Esophagus squamous epithelium (tissue), 4 donors: ENCODE measurements around the gene TTC3.
"Not testable (repeated sequence)": the region's sequence is repeated elsewhere in the genome, so short reads cannot be mapped to it uniquely, and the experiment has no call there.

Experiments
- CTCF ChIP-seq, 6 experiments: fragments of 450-650 bp in 4 of 6; fragments of 200-600 bp in 2 of 6; sonication (generic) in 2 of 6; IDR thresholded peaks; one replicate each; pipeline ENCODE4 v1.5.1; 2016 to 2019; ENCODE audit warnings: antibody characterized with exemption in 6 of 6, mild to moderate bottlenecking in 4 of 6, moderate library complexity in 4 of 6
- POLR2A ChIP-seq, 4 donors: fragments of 450-650 bp; IDR thresholded peaks; one replicate each; pipeline ENCODE4 v1.6.1; 2017; ENCODE audit warnings: antibody characterized with exemption in 4 of 4, mild to moderate bottlenecking in 4 of 4, moderate library complexity in 3 of 4

- not testable (repeated sequence) for TF ChIP-seq CTCF, POLR2A (IDR thresholded peaks at IDR 0.05)
Measured at GRCh38 chr21:37114301-37114700, 41.2 kb downstream of the TTC3 start.
